ENCODE data around the gene TTL. TPM values are rescaled to one million over a fixed set of nuclear protein-coding genes. Genes with fewer than 3 reads are reported as not detected.
"Not testable (repeated sequence)": the region's sequence is repeated elsewhere in the genome, so short reads cannot be mapped to it uniquely, and the experiment has no call there.

Gene TTL
- total RNA-seq, 2 experiments from 2014 or later: 38.5 to 38.6 TPM

DNA sequence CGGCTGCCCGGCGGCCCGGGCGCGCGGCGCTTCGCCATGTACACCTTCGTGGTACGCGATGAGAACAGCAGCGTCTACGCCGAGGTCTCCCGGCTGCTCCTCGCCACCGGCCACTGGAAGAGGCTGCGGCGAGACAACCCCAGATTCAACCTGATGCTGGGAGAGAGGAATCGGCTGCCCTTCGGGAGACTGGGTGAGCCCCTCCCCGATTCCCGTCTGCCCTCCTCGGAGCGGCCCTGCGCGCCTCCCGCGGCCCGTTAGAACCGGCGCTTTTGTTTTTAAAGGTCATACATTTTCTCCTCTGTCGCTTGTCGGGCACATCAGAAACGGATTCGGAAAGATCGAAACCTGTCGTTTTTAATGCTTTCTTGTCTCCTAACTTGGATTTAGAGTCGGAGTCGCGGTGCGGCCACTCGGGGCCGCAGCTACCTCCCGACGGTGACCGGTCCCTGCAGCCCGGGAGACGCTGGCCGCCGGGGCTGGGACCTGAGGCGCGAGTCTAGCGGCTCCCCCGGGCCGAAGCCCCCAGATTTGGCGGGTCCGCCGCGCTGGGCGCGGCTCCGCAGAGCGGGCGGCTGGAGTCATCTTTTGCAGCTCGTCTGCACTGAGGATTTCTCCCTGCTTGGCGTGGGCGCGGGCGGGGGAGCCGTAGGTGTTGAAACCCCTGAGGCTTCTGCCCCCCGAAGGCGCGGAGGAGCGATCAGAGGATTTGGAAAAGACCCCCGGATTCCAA lies 519 bp downstream of the TTL start:
- H3K27ac Mint-ChIP-seq: peak overlapping the region; percentile 88
- CTCF ChIA-PET: no interaction called here
- peak overlapping the region; percentile 93 for H3K4me3 Mint-ChIP-seq
- DNase-seq: peak; percentile 30
- H3K27me3 Mint-ChIP-seq: no peaks in the 10 kb centered on the region
- H3K9me3 Mint-ChIP-seq: no peaks in the 10 kb centered on the region
- H3K4me1 Mint-ChIP-seq: peaks cover 34% of the 10 kb centered on the region
- POLR2A ChIA-PET: interaction anchor here (0.6 to 0.7 kb wide), 2 partner anchors 138 to 352 kb away, joined by 3 to 11 read pairs; no protein-coding TSS in a partner anchor
- peaks cover 20% of the 10 kb centered on the region for H3K36me3 Mint-ChIP-seq (ENCODE audit: low read depth)

DNA sequence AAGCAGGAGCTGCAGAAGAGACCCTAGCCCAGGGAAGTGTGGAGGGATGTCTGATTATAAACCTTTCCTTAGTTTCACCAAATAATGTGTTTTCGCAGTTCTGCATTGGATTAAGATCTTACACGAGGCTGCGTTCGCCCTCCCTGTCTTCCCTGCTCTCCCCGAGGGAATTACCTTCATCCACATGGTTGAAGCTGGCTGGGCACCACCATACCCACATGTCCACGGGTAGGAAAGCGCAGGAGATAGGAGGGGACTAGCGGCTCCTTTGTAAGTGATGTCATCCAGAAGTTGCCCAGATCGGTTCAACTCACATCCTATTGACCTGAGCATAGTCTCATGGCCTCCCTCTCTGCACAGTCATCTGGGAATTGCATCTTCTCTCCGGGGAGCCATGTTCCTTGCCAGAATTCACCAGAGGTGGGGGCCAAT lies 1.1 kb downstream of the TTL start:
- peaks cover 36% of the 10 kb centered on the region for H3K4me1 Mint-ChIP-seq
- no peak for DNase-seq

DNA sequence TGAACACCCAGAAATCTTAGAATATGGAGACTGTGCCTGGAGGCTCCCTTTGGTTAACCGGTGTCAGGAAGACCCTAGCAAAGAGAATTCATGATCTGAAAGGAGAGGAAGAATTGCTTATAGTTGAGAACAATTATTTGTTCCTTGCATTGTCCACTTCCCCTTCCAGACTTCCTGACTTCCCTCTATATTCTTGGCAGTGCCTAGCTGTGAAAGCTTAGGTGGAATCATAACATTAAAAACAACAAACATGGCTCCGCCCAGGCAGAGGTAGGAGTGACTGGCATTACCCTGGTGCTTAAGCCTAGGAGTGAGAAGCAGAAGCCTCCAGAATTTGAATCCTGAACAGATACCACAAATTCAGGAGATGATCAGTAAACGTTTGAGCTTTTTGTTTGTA lies 1.9 kb downstream of the TTL start:
- peak overlapping the region; percentile 58 for H3K27ac Mint-ChIP-seq

More for the DNA sequence above, 1.1 kb downstream of the TTL start:
- H3K27me3 Mint-ChIP-seq: no peaks in the 10 kb centered on the region
- ChIA-PET CTCF (no interaction called here), POLR2A (interaction anchor here (0.6 to 0.7 kb wide), 2 partner anchors 137 to 353 kb away, joined by 3 to 11 read pairs; no protein-coding TSS in a partner anchor)
- H3K36me3 Mint-ChIP-seq (ENCODE audit: low read depth): peaks cover 25% of the 10 kb centered on the region
- H3K27ac Mint-ChIP-seq: peak overlapping the region; percentile 88
- H3K4me3 Mint-ChIP-seq: peak overlapping the region; percentile 93
- no peaks in the 10 kb centered on the region for H3K9me3 Mint-ChIP-seq

DNA sequence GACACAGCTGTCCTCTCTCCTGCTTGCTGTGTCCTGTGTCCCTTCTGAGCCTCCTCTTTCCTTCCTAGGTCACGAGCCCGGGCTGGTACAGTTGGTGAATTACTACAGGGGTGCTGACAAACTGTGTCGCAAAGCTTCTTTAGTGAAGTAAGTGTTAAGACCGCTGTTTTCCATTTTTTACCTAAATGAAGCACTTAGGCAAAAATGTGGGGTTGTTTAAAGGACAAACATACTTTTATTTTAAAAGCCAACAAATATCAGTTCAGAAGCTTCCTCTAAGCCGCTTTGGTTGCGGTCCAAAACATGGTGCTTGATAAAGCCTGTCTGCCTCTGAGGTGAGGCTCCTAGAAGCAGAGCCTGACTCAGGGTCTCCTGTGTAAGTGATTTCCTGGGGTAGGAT lies 3.9 kb downstream of the TTL start:
- Mint-ChIP-seq H3K27me3 (no peaks in the 10 kb centered on the region), H3K4me3 (no peak overlapping the region), H3K4me1 (peaks cover 36% of the 10 kb centered on the region), H3K9me3 (no peaks in the 10 kb centered on the region), H3K27ac (no peak overlapping the region), H3K36me3 (ENCODE audit: low read depth) (peaks cover 33% of the 10 kb centered on the region)
- CTCF ChIA-PET: interaction anchor here (1.0 kb wide), 2 partner anchors 11 to 92 kb away, joined by 3 read pairs; no protein-coding TSS in a partner anchor
- no peak for DNase-seq
- POLR2A ChIA-PET: no interaction called here

More for the DNA sequence above, 1.9 kb downstream of the TTL start:
- Mint-ChIP-seq H3K4me1 (peaks cover 36% of the 10 kb centered on the region), H3K27me3 (no peaks in the 10 kb centered on the region), H3K36me3 (ENCODE audit: low read depth) (peaks cover 29% of the 10 kb centered on the region), H3K9me3 (no peaks in the 10 kb centered on the region), H3K4me3 (peak overlapping the region; percentile 93)
- DNase-seq: no peak
- POLR2A ChIA-PET: no interaction called here
- CTCF ChIA-PET: interaction anchor here (0.7 to 1.6 kb wide), 4 partner anchors 10 to 313 kb away, joined by 3 to 4 read pairs (median 3); no protein-coding TSS in a partner anchor

GRCh38 chr2:112486895-112487294 lies 4.9 kb downstream of the TTL start:
- Mint-ChIP-seq H3K9me3 (no peaks in the 10 kb centered on the region), H3K36me3 (ENCODE audit: low read depth) (peaks cover 33% of the 10 kb centered on the region), H3K4me3 (no peak overlapping the region), H3K27ac (no peak overlapping the region), H3K27me3 (no peaks in the 10 kb centered on the region), H3K4me1 (peaks cover 35% of the 10 kb centered on the region)
- ChIA-PET POLR2A (no interaction called here), CTCF (interaction anchor here (0.6 to 1.0 kb wide), 2 partner anchors 12 to 240 kb away, joined by 3 read pairs; no protein-coding TSS in a partner anchor)
- no peak for DNase-seq

- CTCF ChIA-PET: interaction anchor here (1.0 kb wide), 1 partner anchor 37 kb away, joined by 3 read pairs; no protein-coding TSS in a partner anchor
- POLR2A ChIA-PET: no interaction called here
- no peak for DNase-seq
- Mint-ChIP-seq H3K36me3 (ENCODE audit: low read depth) (peaks cover 33% of the 10 kb centered on the region), H3K27ac (no peak overlapping the region), H3K4me3 (no peak overlapping the region), H3K27me3 (no peaks in the 10 kb centered on the region), H3K9me3 (no peaks in the 10 kb centered on the region), H3K4me1 (peaks cover 35% of the 10 kb centered on the region)
Observed at GRCh38 chr2:112487444-112487961, 5.5 kb downstream of the TTL start.

- Mint-ChIP-seq H3K9me3 (no peaks in the 10 kb centered on the region), H3K4me1 (peaks cover 30% of the 10 kb centered on the region), H3K27me3 (no peaks in the 10 kb centered on the region), H3K4me3 (no peak overlapping the region), H3K36me3 (ENCODE audit: low read depth) (peaks cover 33% of the 10 kb centered on the region), H3K27ac (no peak overlapping the region)
- POLR2A ChIA-PET: no interaction called here
- CTCF ChIA-PET: interaction anchor here (0.9 to 1.0 kb wide), 2 partner anchors 13 to 38 kb away, joined by 3 read pairs; no protein-coding TSS in a partner anchor
- no peak for DNase-seq
Observed at GRCh38 chr2:112488201-112488600, 6.2 kb downstream of the TTL start.

DNA sequence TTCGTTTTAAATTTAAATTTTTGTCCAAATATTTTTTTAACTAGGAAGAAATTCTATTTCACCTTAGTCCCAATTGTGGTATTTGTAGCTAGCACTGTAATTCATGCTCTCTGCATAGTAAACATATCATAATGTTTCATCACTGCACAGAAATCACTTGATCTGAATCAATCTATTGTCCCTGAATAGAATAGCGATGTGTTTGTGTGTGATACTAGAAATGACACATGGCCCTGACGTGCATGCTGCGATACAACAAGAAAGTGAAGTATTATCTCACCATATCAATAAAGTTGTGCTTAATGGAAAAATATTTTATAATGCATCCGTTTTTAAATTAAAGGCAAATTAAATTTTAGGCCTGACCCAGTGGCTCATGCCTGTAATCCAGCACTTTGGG lies 10.0 kb downstream of the TTL start:
- Mint-ChIP-seq H3K4me3 (no peak overlapping the region), H3K36me3 (ENCODE audit: low read depth) (peaks cover 19% of the 10 kb centered on the region), H3K27me3 (no peaks in the 10 kb centered on the region), H3K27ac (no peak overlapping the region), H3K9me3 (no peaks in the 10 kb centered on the region), H3K4me1 (peaks cover 6% of the 10 kb centered on the region)
- ChIA-PET CTCF (interaction anchor here (1.2 kb wide), 1 partner anchor 11 kb away, joined by 4 read pairs; no protein-coding TSS in a partner anchor), POLR2A (no interaction called here)
- DNase-seq: no peak

- Mint-ChIP-seq H3K9me3 (no peaks in the 10 kb centered on the region), H3K4me3 (no peak overlapping the region), H3K4me1 (peaks cover 4% of the 10 kb centered on the region), H3K36me3 (ENCODE audit: low read depth) (peaks cover 11% of the 10 kb centered on the region), H3K27ac (no peak overlapping the region), H3K27me3 (no peaks in the 10 kb centered on the region)
- CTCF ChIA-PET: interaction anchor here (0.8 to 1.4 kb wide), 5 partner anchors 8 to 423 kb away, joined by 3 to 4 read pairs (median 3); no protein-coding TSS in a partner anchor
- POLR2A ChIA-PET: interaction anchor here (0.6 kb wide), 1 partner anchor 463 kb away, joined by 3 read pairs; no protein-coding TSS in a partner anchor
- DNase-seq: no peak
Observed at GRCh38 chr2:112493048-112493447, 11.1 kb downstream of the TTL start.

DNA sequence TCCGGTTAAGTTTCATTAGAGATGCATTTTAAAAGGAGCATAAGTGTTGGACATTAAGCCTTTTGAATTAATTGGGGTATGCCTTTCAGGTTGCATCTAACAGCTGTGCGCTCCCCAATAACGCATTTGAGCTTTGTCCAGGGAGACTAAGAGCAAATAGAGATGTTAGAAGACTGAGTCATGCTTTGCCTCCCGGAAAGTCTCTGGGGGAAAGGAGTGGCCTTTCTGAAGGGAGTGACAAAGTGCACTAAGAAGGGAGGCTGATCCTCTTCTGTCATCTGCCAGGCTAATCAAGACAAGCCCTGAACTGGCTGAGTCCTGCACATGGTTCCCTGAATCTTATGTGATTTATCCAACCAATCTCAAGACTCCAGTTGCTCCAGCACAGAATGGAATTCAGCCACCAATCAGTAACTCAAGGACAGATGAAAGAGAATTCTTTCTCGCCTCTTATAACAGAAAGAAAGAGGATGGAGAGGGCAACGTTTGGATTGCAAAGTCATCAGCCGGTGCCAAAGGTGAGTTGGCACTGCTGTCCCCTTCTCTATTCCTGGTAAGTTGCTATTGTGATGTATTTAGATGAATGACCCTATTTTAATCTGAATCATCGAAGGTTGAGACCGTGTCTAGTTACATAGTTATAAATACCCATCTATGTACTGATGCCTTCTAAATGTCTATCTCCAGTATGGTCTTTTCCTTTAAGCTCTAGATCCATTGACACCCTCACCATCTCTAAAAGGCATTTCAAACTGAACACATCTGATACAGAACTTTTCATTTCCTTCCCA lies 12.1 kb downstream of the TTL start:
- no peak overlapping the region for H3K27ac Mint-ChIP-seq
- no peaks in the 10 kb centered on the region for H3K9me3 Mint-ChIP-seq
- DNase-seq: no peak
- ChIA-PET POLR2A (no interaction called here), CTCF (interaction anchor here (1.0 to 1.4 kb wide), 2 partner anchors 9 to 424 kb away, joined by 3 to 4 read pairs; no protein-coding TSS in a partner anchor)
- H3K27me3 Mint-ChIP-seq: no peaks in the 10 kb centered on the region
- H3K4me1 Mint-ChIP-seq: peaks cover 4% of the 10 kb centered on the region
- peaks cover 8% of the 10 kb centered on the region for H3K36me3 Mint-ChIP-seq (ENCODE audit: low read depth)
- H3K4me3 Mint-ChIP-seq: no peak overlapping the region

DNA sequence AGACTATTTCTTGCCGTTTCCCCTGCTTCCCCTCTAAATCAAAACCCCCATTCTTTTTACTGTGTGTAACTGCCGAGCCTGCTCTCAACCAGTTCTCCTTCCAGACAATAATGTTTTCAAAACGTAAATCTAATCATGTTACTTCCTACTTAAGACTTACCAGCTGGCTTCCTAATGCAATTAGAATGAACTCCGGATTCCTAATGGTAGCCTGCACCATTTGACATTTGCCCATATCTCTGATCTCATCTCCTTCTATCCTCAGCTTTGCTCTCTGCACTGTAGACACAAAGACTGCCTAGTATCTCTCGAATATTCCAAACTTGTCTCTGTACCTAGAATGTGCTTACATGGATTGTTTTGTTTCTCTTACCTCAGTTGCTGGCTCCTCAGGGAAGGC lies 12.9 kb downstream of the TTL start:
- Mint-ChIP-seq H3K4me1 (peaks cover 1% of the 10 kb centered on the region), H3K27me3 (no peaks in the 10 kb centered on the region), H3K36me3 (ENCODE audit: low read depth) (peaks cover 5% of the 10 kb centered on the region), H3K4me3 (no peak overlapping the region), H3K9me3 (no peaks in the 10 kb centered on the region), H3K27ac (no peak overlapping the region)
- DNase-seq: no peak
- POLR2A ChIA-PET: no interaction called here
- CTCF ChIA-PET: interaction anchor here (0.5 kb wide), 1 partner anchor 63 kb away, joined by 3 read pairs; no protein-coding TSS in a partner anchor

DNA sequence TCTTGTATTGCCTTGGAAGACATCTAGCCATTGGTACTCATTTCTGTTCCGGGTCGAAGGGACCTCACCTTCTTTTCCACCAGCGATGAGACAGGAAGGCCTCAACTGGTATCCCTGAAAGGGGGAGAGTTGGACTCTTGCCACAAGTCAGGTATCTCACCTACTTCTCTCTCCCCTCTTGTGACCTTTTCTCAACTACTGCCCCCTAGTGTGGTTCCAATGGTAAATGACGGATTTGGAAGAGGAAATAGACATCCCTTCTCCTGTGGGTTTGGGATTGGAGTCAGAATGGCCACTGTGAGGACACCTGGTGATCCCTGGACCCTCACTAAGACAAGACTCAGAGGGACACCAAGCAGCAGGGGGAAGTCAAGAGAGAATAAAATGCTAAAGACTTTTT lies 13.9 kb downstream of the TTL start:
- CTCF ChIA-PET: not testable (repeated sequence)

More for the DNA sequence above, 13.9 kb downstream of the TTL start:
- H3K4me1 Mint-ChIP-seq; DNase-seq; H3K4me3 Mint-ChIP-seq; H3K27me3 Mint-ChIP-seq; H3K27ac Mint-ChIP-seq; H3K36me3 Mint-ChIP-seq (ENCODE audit: low read depth); POLR2A ChIA-PET; H3K9me3 Mint-ChIP-seq: not testable (repeated sequence)

All from activated CD4-positive, alpha-beta T cell treated with anti-CD3 and anti-CD28 coated beads, Interleukin-2, amount 10 ng/mL, durations not matched to agents 7 days and 5 days (primary cell).